HG03439 (cell line): ENCODE results near the gene UHMK1.
"Not testable (repeated sequence)": the region's sequence is repeated elsewhere in the genome, so short reads cannot be mapped to it uniquely, and the experiment has no call there.

Experiments used
- ATAC-seq: cut with Tn5 transposase; IDR thresholded peaks from one replicate; pipeline ENCODE4 v1.9.1; 2021; ENCODE audit warnings: mild to moderate bottlenecking, moderate library complexity; ENCODE audit not compliant: unreplicated experiment

The UHMK1 gene

GRCh38 chr1:162497723-162498495 lies at the start of gene UHMK1:
Gene UHMK1, plus strand, starts transcription at chr1:162497818. Its CDS starts 183 bp downstream, at chr1:162498001.
- peak; percentile 98 for ATAC-seq

GRCh38 chr1:162454361-162454760 lies 43.3 kb upstream of the UHMK1 start:
- ATAC-seq, result not testable (repeated sequence)

- no peak for ATAC-seq
Measured at GRCh38 chr1:162456323-162456722, 41.3 kb upstream of the UHMK1 start.

- no peak for ATAC-seq
Measured at GRCh38 chr1:162458236-162458635, 39.4 kb upstream of the UHMK1 start.

GRCh38 chr1:162462425-162462824 lies 35.2 kb upstream of the UHMK1 start:
- ATAC-seq, result not testable (repeated sequence)

- ATAC-seq, result no peak
Measured at GRCh38 chr1:162463021-162463420, 34.6 kb upstream of the UHMK1 start.

- no peak for ATAC-seq
Measured at GRCh38 chr1:162466797-162467196, 30.8 kb upstream of the UHMK1 start.

GRCh38 chr1:162470216-162470615 lies 27.4 kb upstream of the UHMK1 start:
- no peak for ATAC-seq

GRCh38 chr1:162471290-162471853 lies 26.2 kb upstream of the UHMK1 start:
- no peak for ATAC-seq

GRCh38 chr1:162475089-162475488 lies 22.5 kb upstream of the UHMK1 start:
- ATAC-seq, result no peak

GRCh38 chr1:162475539-162476185 lies 22.0 kb upstream of the UHMK1 start:
- no peak for ATAC-seq

- ATAC-seq, result no peak
Measured at GRCh38 chr1:162476620-162477019, 21.0 kb upstream of the UHMK1 start.

GRCh38 chr1:162485236-162485635 lies 12.4 kb upstream of the UHMK1 start:
- ATAC-seq, result no peak

- no peak for ATAC-seq
Measured at GRCh38 chr1:162487241-162487640, 10.4 kb upstream of the UHMK1 start.

GRCh38 chr1:162488219-162488618 lies 9.4 kb upstream of the UHMK1 start:
- ATAC-seq, result no peak

GRCh38 chr1:162495531-162496233 lies 1.9 kb upstream of the UHMK1 start:
- ATAC-seq, result not testable (repeated sequence)

- ATAC-seq, result no peak
Measured at GRCh38 chr1:162497104-162497722, 405 bp upstream of the UHMK1 start.

- peak; percentile 13 for ATAC-seq
Measured at GRCh38 chr1:162498496-162498810, 835 bp downstream of the UHMK1 start.

- no peak for ATAC-seq
Measured at GRCh38 chr1:162500805-162501204, 3.2 kb downstream of the UHMK1 start.

GRCh38 chr1:162502077-162502476 lies 4.5 kb downstream of the UHMK1 start:
- no peak for ATAC-seq

GRCh38 chr1:162502928-162503327 lies 5.3 kb downstream of the UHMK1 start:
- no peak for ATAC-seq
